ENCODE results near the gene ANKRD60. TPM values are rescaled to one million over a fixed set of nuclear protein-coding genes. Genes with fewer than 3 reads are reported as not detected.
A peak's percentile ranks its signal among the peaks of the same experiment; 100 is the strongest.

Gene ANKRD60
- total and polyA plus RNA-seq, 2 donors (not counting 1 experiment from before 2014, with no cell fraction given): not detected

DNA sequence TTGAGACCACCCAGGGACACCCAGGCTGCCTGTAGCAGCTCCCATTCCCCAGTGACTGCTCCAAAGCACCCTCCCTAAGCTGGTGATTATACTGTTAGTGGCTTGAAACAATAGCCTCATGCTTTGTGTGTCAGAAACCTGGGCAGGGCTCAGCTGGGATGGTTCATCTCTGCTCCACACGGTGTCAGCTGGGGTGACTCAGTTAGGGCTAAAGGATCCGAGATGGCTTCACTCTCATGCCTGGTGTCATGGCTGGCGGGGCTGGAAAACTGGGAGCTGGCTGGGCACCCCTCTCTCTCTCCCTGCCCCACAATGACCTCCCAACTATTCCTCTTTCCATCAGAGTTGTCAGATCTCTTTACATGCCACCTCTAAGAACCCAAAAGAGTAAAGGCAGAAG is 44.4 kb downstream of the ANKRD60 start:
- Histone ChIP-seq H3K79me2 (ENCODE audit: control insufficient read depth, insufficient read depth, low read length) (no peaks in the 10 kb centered on the region), H3K36me3 (ENCODE audit: control insufficient read depth, insufficient read depth, low read length) (no peaks in the 10 kb centered on the region), H3K9me3 (ENCODE audit: control insufficient read depth, insufficient read depth, low read depth, low read length) (no peaks in the 10 kb centered on the region), H3K27me3 (ENCODE audit: control insufficient read depth, insufficient read depth, low read length) (peaks cover 4% of the 10 kb centered on the region), H2AFZ (ENCODE audit: low read length) (no peak overlapping the region), H4K20me1 (ENCODE audit: control insufficient read depth, extremely low read depth, insufficient read depth, low read length) (no peaks in the 10 kb centered on the region), H3K4me1 (ENCODE audit: control insufficient read depth, extremely low read depth, insufficient read depth, low read length) (no peaks in the 10 kb centered on the region), H3K4me2 (ENCODE audit: extremely low read depth, insufficient read depth, low read length) (no peak overlapping the region), H3K4me3 (replicated peaks in 1 of 4; ENCODE audit: control extremely low read depth in 1 of 4, insufficient read depth in 1 of 4, low read depth in 3 of 4, low read length in 4 of 4) (no peak overlapping the region), H3K9ac (ENCODE audit: insufficient read depth, low read length) (no peak overlapping the region), H3K27ac (ENCODE audit: insufficient read depth, low read length) (no peak overlapping the region)
- TF ChIP-seq, protein P1, sequence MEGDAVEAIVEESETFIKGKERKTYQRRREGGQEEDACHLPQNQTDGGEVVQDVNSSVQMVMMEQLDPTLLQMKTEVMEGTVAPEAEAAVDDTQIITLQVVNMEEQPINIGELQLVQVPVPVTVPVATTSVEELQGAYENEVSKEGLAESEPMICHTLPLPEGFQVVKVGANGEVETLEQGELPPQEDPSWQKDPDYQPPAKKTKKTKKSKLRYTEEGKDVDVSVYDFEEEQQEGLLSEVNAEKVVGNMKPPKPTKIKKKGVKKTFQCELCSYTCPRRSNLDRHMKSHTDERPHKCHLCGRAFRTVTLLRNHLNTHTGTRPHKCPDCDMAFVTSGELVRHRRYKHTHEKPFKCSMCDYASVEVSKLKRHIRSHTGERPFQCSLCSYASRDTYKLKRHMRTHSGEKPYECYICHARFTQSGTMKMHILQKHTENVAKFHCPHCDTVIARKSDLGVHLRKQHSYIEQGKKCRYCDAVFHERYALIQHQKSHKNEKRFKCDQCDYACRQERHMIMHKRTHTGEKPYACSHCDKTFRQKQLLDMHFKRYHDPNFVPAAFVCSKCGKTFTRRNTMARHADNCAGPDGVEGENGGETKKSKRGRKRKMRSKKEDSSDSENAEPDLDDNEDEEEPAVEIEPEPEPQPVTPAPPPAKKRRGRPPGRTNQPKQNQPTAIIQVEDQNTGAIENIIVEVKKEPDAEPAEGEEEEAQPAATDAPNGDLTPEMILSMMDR (conservative IDR thresholded peaks at IDR 0.05 in 1 of 2, IDR thresholded peaks at IDR 0.05 in 1 of 2; ENCODE audit: low read depth in 1 of 2, low read length in 2 of 2): no peak
- no peak for TF ChIP-seq EZH2 (IDR thresholded peaks at IDR 0.05; ENCODE audit: low read length, missing control alignments)
- no peak for DNase-seq (ENCODE audit: low read depth in 2 of 2)

- DNase-seq (ENCODE audit: low read depth in 2 of 2): no peak
- H3K4me2 ChIP-seq (ENCODE audit: extremely low read depth, insufficient read depth, low read length): no peak overlapping the region
- H3K79me2 ChIP-seq (ENCODE audit: control insufficient read depth, insufficient read depth, low read length): no peaks in the 10 kb centered on the region
- no peaks in the 10 kb centered on the region for H4K20me1 ChIP-seq (ENCODE audit: control insufficient read depth, extremely low read depth, insufficient read depth, low read length)
- no peak overlapping the region for H3K4me3 ChIP-seq (replicated peaks in 1 of 4; ENCODE audit: control extremely low read depth in 1 of 4, insufficient read depth in 1 of 4, low read depth in 3 of 4, low read length in 4 of 4)
- no peak overlapping the region for H2AFZ ChIP-seq (ENCODE audit: low read length)
- H3K27me3 ChIP-seq (ENCODE audit: control insufficient read depth, insufficient read depth, low read length): peaks cover 4% of the 10 kb centered on the region
- TF ChIP-seq, protein P1 (conservative IDR thresholded peaks at IDR 0.05 in 1 of 2, IDR thresholded peaks at IDR 0.05 in 1 of 2; ENCODE audit: low read depth in 1 of 2, low read length in 2 of 2): no peak
- no peak for TF ChIP-seq EZH2 (IDR thresholded peaks at IDR 0.05; ENCODE audit: low read length, missing control alignments)
- no peaks in the 10 kb centered on the region for H3K4me1 ChIP-seq (ENCODE audit: control insufficient read depth, extremely low read depth, insufficient read depth, low read length)
- H3K9ac ChIP-seq (ENCODE audit: insufficient read depth, low read length): no peak overlapping the region
- H3K27ac ChIP-seq (ENCODE audit: insufficient read depth, low read length): no peak overlapping the region
- no peaks in the 10 kb centered on the region for H3K9me3 ChIP-seq (ENCODE audit: control insufficient read depth, insufficient read depth, low read depth, low read length)
- H3K36me3 ChIP-seq (ENCODE audit: control insufficient read depth, insufficient read depth, low read length): no peaks in the 10 kb centered on the region
These were observed 45.8 kb downstream of the ANKRD60 start for GRCh38 chr20:58182521-58183140.

DNA sequence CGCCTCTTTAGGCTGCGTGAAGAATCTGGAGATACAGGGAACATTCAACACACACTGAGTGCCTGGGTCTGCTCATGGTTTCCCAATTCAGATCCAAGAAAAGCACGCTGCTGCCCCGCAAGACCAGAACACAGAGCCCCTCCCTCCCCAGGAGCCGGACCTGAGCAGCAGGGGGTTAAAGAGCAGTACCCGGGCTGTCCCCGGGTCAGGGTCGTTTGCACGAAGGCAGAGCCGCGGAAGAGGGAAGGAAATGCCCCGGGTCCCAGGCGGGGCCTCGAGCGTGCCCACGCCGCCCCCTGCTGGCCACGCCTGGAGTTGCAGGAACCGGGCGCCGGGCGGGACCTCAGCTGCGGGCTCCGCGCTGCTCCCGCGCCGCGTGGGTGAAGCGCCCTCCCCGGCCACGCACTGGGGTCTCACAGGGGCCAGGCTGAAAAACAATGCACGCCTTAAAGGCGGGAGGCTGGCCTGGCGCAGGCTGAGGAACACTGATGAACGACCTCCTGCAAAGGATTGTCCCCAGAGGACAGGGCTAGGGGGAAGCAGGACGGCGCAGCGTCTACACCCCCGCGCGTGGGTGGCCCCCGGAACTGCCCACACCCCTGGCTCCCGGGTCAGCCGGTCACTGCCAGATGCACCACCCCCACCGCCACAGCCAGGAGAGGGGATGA is 48.9 kb downstream of the ANKRD60 start:
- Histone ChIP-seq H3K4me3 (replicated peaks in 1 of 4; ENCODE audit: control extremely low read depth in 1 of 4, insufficient read depth in 1 of 4, low read depth in 3 of 4, low read length in 4 of 4) (peak overlapping the region in 3 of 4 experiments; percentile 29 to 43 (median 38)), H3K36me3 (ENCODE audit: control insufficient read depth, insufficient read depth, low read length) (no peaks in the 10 kb centered on the region), H3K27me3 (ENCODE audit: control insufficient read depth, insufficient read depth, low read length) (peaks cover 4% of the 10 kb centered on the region), H3K9me3 (ENCODE audit: control insufficient read depth, insufficient read depth, low read depth, low read length) (no peaks in the 10 kb centered on the region), H3K27ac (ENCODE audit: insufficient read depth, low read length) (no peak overlapping the region), H3K4me2 (ENCODE audit: extremely low read depth, insufficient read depth, low read length) (peak overlapping the region; percentile 87), H2AFZ (ENCODE audit: low read length) (peak overlapping the region; percentile 70), H4K20me1 (ENCODE audit: control insufficient read depth, extremely low read depth, insufficient read depth, low read length) (no peaks in the 10 kb centered on the region), H3K9ac (ENCODE audit: insufficient read depth, low read length) (no peak overlapping the region), H3K79me2 (ENCODE audit: control insufficient read depth, insufficient read depth, low read length) (no peaks in the 10 kb centered on the region), H3K4me1 (ENCODE audit: control insufficient read depth, extremely low read depth, insufficient read depth, low read length) (peaks cover 6% of the 10 kb centered on the region)
- TF ChIP-seq, protein P1 (conservative IDR thresholded peaks at IDR 0.05 in 1 of 2, IDR thresholded peaks at IDR 0.05 in 1 of 2; ENCODE audit: low read depth in 1 of 2, low read length in 2 of 2): peak; percentile 70 to 97
- no peak for TF ChIP-seq EZH2 (IDR thresholded peaks at IDR 0.05; ENCODE audit: low read length, missing control alignments)
- peak; percentile 11 to 24 for DNase-seq (ENCODE audit: low read depth in 2 of 2)

All from fibroblast of lung (primary cell).